PC-3 (cell line): Measurements from ENCODE around the gene NBAS. TPM values are rescaled to one million over a fixed set of nuclear protein-coding genes. Genes with fewer than 3 reads are reported as not detected.

Source experiments
- ATAC-seq: fragments of 200-7000 bp; cut with Tn5 transposase; 2 replicates; pipeline ENCODE4 v1.9.1; 2020; ENCODE audit warnings: mild to moderate bottlenecking, moderate library complexity
- Bru-seq: library from RNA; stranded (reverse); fragments of 400-500 nt; gene quantifications from one replicate; lab custom pipeline; 2021; lab: Mats Ljungman, UMichigan
- BruChase-seq, 2 experiments: library from RNA; stranded (reverse); fragments of 400-500 nt; gene quantifications; one replicate each; lab custom pipeline; 2021; lab: Mats Ljungman, UMichigan
- BruUV-seq: library from RNA; stranded (reverse); fragments of 400-500 nt; replicated peaks from 2 replicates; lab custom pipeline; 2021; lab: Mats Ljungman, UMichigan
- CTCF ChIA-PET: fragments of 300-600 bp; sonication (Branson Sonifier 250); formaldehyde crosslinking; loops from one replicate; lab custom pipeline; 2022; ENCODE audit warnings: antibody characterized with exemption; lab: Charles Lee
- POLR2A ChIA-PET: fragments of 300-600 bp; sonication (Branson Sonifier 250); formaldehyde crosslinking; loops from one replicate; lab custom pipeline; 2022; ENCODE audit warnings: antibody characterized with exemption; ENCODE audit not compliant: unreplicated experiment; lab: Charles Lee
- DNase-seq: peaks from one replicate; pipeline ENCODE4 v3.0.0-alpha.2; 2015
- H2AFZ ChIP-seq: fragments of 300-600 bp; sonication (generic); 2 replicates; pipeline ENCODE4 v1.6.0; 2016; ENCODE audit warnings: antibody characterized with exemption, low read length
- H3F3A ChIP-seq: fragments of 300-600 bp; sonication (generic); one replicate; pipeline ENCODE4 v1.6.0; 2017; ENCODE audit warnings: antibody characterized with exemption, low read length, control low read depth, mild to moderate bottlenecking; ENCODE audit not compliant: unreplicated experiment
- H3K27ac ChIP-seq: fragments of 300-600 bp; sonication (generic); 2 replicates; pipeline ENCODE4 v1.5.1; 2016; ENCODE audit warnings: mild to moderate bottlenecking, low read length
- H3K27me3 ChIP-seq: fragments of 300-600 bp; sonication (generic); 2 replicates; pipeline ENCODE4 v1.6.1; 2016; ENCODE audit warnings: low read length, mixed read lengths
- H3K36me3 ChIP-seq: fragments of 300-600 bp; sonication (generic); 2 replicates; pipeline ENCODE4 v1.6.1; 2016; ENCODE audit warnings: low read depth, mixed run types, low read length, mixed read lengths
- H3K4me1 ChIP-seq: fragments of 300-600 bp; sonication (generic); 2 replicates; pipeline ENCODE4 v1.5.1; 2016; ENCODE audit warnings: low read length; ENCODE audit not compliant: insufficient read depth
- H3K4me2 ChIP-seq: fragments of 300-600 bp; sonication (generic); 2 replicates; pipeline ENCODE4 v1.6.0; 2016; ENCODE audit warnings: low read length
- H3K4me3 ChIP-seq: fragments of 300-600 bp; sonication (generic); 2 replicates; pipeline ENCODE4 v1.5.1; 2016; ENCODE audit warnings: mild to moderate bottlenecking, low read length, mixed read lengths
- H3K79me2 ChIP-seq: fragments of 300-600 bp; sonication (generic); 2 replicates; pipeline ENCODE4 v1.6.1; 2017; ENCODE audit warnings: low read length, mixed read lengths
- H3K9ac ChIP-seq: fragments of 300-600 bp; sonication (generic); 2 replicates; pipeline ENCODE4 v1.6.0; 2016; ENCODE audit warnings: mild to moderate bottlenecking, low read length
- H3K9me2 ChIP-seq: fragments of 300-600 bp; sonication (generic); replicated peaks from 2 replicates; pipeline ENCODE4 v1.6.1; 2016; ENCODE audit warnings: mixed run types, low read length, mixed read lengths
- H3K9me3 ChIP-seq: fragments of 300-600 bp; sonication (generic); 2 replicates; pipeline ENCODE4 v1.6.1; 2016; ENCODE audit warnings: low read length, mixed read lengths
- H4K20me1 ChIP-seq: fragments of 300-600 bp; sonication (generic); 2 replicates; pipeline ENCODE4 v1.6.1; 2016; ENCODE audit warnings: low read length, mixed read lengths
- EZH2 ChIP-seq: fragments of 300-600 bp; sonication (generic); IDR thresholded peaks from one replicate; pipeline ENCODE4 v1.6.1; 2017; ENCODE audit warnings: antibody characterized with exemption, mild to moderate bottlenecking, low read length; ENCODE audit not compliant: unreplicated experiment
- EZH2phosphoT487 ChIP-seq: fragments of 300-600 bp; sonication (generic); IDR thresholded peaks from 2 replicates; pipeline ENCODE4 v1.6.1; 2018; ENCODE audit warnings: mild to moderate bottlenecking, antibody characterized with exemption, low read length, borderline replicate concordance
- intact Hi-C: fragments of 100-400 bp; cut with micrococcal nuclease; formaldehyde crosslinking; loops from 2 replicates; pipeline ENCODE4 v1.9.0; 2023
- long read RNA-seq: library from polyadenylated mRNA; unstranded; transcript quantifications from one replicate; pipeline ENCODE4 v2.0.0, GENCODE V29; 2021; ENCODE audit not compliant: unreplicated experiment
- total RNA-seq: library from RNA; depleted of rRNA; stranded (reverse); fragments of >200 nt; gene quantifications from 2 replicates; pipeline ENCODE4 v1.2.3, GENCODE V29; 2014; rRNA removed
- TF ChIP-seq, protein P1 (sequence below): fragments of 300-600 bp; sonication (generic); conservative IDR thresholded peaks from 2 replicates; pipeline ENCODE4 v1.5.1; 2017; ENCODE audit warnings: antibody characterized with exemption, low read depth, mild to moderate bottlenecking, low read length

The NBAS gene
- total RNA-seq (37.2 and 45.1 TPM in 2 replicates), Bru-seq, nascent RNA (percentile 81 among the genes with signal in this experiment), BruChase-seq, experiment 1, labeled RNA remaining after a 6-hour chase (percentile 66 among the genes with signal in this experiment), BruChase-seq, experiment 2, labeled RNA remaining after a 2-hour chase (percentile 80 among the genes with signal in this experiment)
- long read RNA-seq, full-length matches to known transcripts = 2 of 21 reads
- long read RNA-seq, partial matches to known transcripts = 9 of 21 reads
- long read RNA-seq, other reads (novel, unspliced or antisense) = 10 of 21 reads

DNA sequence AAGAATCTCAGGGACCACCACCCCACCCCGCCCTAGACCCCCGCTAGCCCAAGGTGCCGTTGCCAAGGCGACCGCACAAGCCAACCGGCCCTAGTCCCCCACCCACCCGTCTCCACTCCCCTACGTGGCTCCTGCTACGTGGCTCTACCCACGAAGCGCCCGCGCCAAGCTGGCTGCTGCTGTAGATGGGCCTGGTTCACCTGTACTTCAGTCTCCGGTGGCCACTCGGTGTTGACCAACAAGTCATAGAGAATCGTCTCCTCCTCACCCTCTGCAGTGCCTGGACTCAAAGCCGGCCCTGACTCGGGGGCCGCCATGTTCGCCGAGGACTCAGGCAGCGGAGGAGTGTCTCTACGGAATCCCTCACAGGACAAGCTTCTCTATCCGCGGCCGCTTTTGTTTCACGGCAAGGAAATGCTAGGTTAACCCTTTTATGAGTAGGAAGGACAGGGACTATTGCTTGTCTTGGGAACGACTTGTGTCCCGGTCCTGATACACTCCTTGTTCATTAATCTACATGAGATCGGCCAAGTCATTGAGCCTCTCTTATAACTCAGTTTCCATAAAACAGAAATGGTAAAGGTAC, at the start of gene NBAS:
NBAS (minus strand) TSS at position 347 of the 586 bp plus-strand sequence; CDS start at position 317, 30 bp downstream.
- peak; percentile 75 for ATAC-seq
- peaks cover 47% of the 10 kb centered on the region for H3K79me2 ChIP-seq
- H3K9me3 ChIP-seq = no peaks in the 10 kb centered on the region
- ChIA-PET POLR2A (interaction anchor here (0.6 to 0.7 kb wide), 2 partner anchors 233 to 809 kb away, joined by 3 to 11 read pairs; no protein-coding TSS in a partner anchor), CTCF (interaction anchor here (0.7 to 1.8 kb wide), 2 partner anchors 16 to 147 kb away, joined by 3 to 14 read pairs; no protein-coding TSS in a partner anchor)
- intact Hi-C loops = no loop called here
- H3K9ac ChIP-seq = peak within 1 kb of the TSS; percentile 83
- peak within 1 kb of the TSS; percentile 98 for H3K4me3 ChIP-seq
- no peaks in the 10 kb centered on the region for H3K27me3 ChIP-seq
- no TSS peak for BruUV-seq
- H3K4me2 ChIP-seq = peak within 1 kb of the TSS; percentile 98
- no peaks in the 10 kb centered on the region for H3K9me2 ChIP-seq
- peak within 1 kb of the TSS; percentile 100 for H2AFZ ChIP-seq
- H3F3A ChIP-seq = no peaks in the 10 kb centered on the region
- peaks cover 18% of the 10 kb centered on the region; the same call in 1 of the 2 replicates for H3K4me1 ChIP-seq
- 0 out of 2 replicates have a peak, but pooled peaks cover 4% of the 10 kb centered on the region for H3K36me3 ChIP-seq
- no peaks in the 10 kb centered on the region for H4K20me1 ChIP-seq
- DNase-seq = peak; percentile 86
- H3K27ac ChIP-seq = no peak within 1 kb of the TSS; the same call in 1 of the 2 replicates
- TF ChIP-seq, protein P1, sequence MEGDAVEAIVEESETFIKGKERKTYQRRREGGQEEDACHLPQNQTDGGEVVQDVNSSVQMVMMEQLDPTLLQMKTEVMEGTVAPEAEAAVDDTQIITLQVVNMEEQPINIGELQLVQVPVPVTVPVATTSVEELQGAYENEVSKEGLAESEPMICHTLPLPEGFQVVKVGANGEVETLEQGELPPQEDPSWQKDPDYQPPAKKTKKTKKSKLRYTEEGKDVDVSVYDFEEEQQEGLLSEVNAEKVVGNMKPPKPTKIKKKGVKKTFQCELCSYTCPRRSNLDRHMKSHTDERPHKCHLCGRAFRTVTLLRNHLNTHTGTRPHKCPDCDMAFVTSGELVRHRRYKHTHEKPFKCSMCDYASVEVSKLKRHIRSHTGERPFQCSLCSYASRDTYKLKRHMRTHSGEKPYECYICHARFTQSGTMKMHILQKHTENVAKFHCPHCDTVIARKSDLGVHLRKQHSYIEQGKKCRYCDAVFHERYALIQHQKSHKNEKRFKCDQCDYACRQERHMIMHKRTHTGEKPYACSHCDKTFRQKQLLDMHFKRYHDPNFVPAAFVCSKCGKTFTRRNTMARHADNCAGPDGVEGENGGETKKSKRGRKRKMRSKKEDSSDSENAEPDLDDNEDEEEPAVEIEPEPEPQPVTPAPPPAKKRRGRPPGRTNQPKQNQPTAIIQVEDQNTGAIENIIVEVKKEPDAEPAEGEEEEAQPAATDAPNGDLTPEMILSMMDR = no peak
- no peak for TF ChIP-seq EZH2
- TF ChIP-seq EZH2phosphoT487 = no peak

DNA sequence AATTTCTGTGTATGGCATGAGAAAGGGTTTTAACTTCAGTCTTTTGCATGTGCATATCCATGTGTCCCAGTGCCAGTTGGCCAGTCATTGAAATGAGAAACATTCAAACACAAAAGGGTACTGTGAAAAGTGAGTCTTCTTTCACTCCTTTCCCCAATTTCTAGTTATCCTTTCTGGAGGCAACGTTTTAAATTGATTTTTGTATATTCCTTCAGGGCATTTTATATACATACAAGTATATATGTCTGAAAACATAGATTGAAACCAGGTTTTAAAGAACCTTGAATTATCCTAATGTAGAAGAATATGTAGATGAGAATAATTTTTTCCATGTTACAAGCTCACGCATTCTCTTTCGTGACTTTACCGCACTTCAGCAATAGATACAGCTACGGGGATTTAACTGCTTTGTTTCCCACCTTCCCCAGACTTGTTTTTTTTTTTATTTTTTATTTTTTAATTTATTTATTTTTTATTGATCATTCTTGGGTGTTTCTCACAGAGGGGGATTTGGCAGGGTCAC, 49.4 kb upstream of the NBAS start:
- no peak for TF ChIP-seq EZH2
- no peak for TF ChIP-seq EZH2phosphoT487
- TF ChIP-seq, protein P1 = no peak
- ChIA-PET POLR2A (no interaction called here), CTCF (no interaction called here)
- no peaks in the 10 kb centered on the region for H3K4me1 ChIP-seq
- peaks cover 59% of the 10 kb centered on the region for H3K36me3 ChIP-seq
- no peak overlapping the region for H3K9ac ChIP-seq
- H3K9me2 ChIP-seq = no peaks in the 10 kb centered on the region
- H3K9me3 ChIP-seq = no peaks in the 10 kb centered on the region
- no peaks in the 10 kb centered on the region; the same call in 1 of the 2 replicates for H4K20me1 ChIP-seq
- DNase-seq (no peak), ATAC-seq (no peak)
- H3K4me3 ChIP-seq = no peak overlapping the region
- no peak overlapping the region for H3K27ac ChIP-seq
- H3K79me2 ChIP-seq = no peaks in the 10 kb centered on the region
- no peak overlapping the region for H3K4me2 ChIP-seq
- H3K27me3 ChIP-seq = no peaks in the 10 kb centered on the region
- no peaks in the 10 kb centered on the region for H3F3A ChIP-seq
- intact Hi-C loops = no loop called here
- BruUV-seq = no TSS peak
- no peak overlapping the region for H2AFZ ChIP-seq
